OCI-LY3 (cell line): ENCODE data around the gene TRIM7.

Experiments used
- H2AFZ ChIP-seq: fragments of 200-600, 300-600 bp; shearing (Covaris generic); 2 replicates; pipeline ENCODE4 v1.6.0; 2014; ENCODE audit warnings: antibody characterized with exemption, low read depth, low read length
- H3K27ac ChIP-seq: fragments of 200-600, 300-600 bp; sonication (generic); 2 replicates; pipeline ENCODE4 v1.5.1; 2014; ENCODE audit warnings: mild to moderate bottlenecking, low read length, moderate library complexity, mixed read lengths
- H3K27me3 ChIP-seq: fragments of 200-600, 300-600 bp; sonication (generic); 2 replicates; pipeline ENCODE4 v1.6.1; 2014; ENCODE audit warnings: low read depth, low read length, mixed read lengths
- H3K36me3 ChIP-seq: fragments of 200-600, 300-600 bp; sonication (generic); replicated peaks from 2 replicates; pipeline ENCODE3; 2014; ENCODE audit warnings: low read depth, low read length, mixed read lengths
- H3K4me1 ChIP-seq: fragments of 300-600, 200-600 bp; sonication (generic); 2 replicates; pipeline ENCODE4 v1.6.1; 2014; ENCODE audit warnings: low read length, mixed read lengths
- H3K4me2 ChIP-seq: fragments of 200-600, 300-600 bp; sonication (generic); 2 replicates; pipeline ENCODE4 v1.6.1; 2014; ENCODE audit warnings: low read length, mixed read lengths
- H3K4me3 ChIP-seq: fragments of 300-600, 200-600 bp; sonication (generic); 2 replicates; pipeline ENCODE4 v1.5.1; 2014; ENCODE audit warnings: antibody characterized with exemption, mild to moderate bottlenecking, low read length, moderate library complexity
- H3K79me2 ChIP-seq: fragments of 300-600, 200-600 bp; shearing (Covaris generic); 2 replicates; pipeline ENCODE4 v1.6.1; 2014; ENCODE audit warnings: mild to moderate bottlenecking, low read length, mixed read lengths
- H3K9ac ChIP-seq: fragments of 300-600, 200-600 bp; shearing (Covaris generic); 2 replicates; pipeline ENCODE4 v1.6.0; 2014; ENCODE audit warnings: mild to moderate bottlenecking, low read length, moderate library complexity
- H3K9me3 ChIP-seq: fragments of 200-600, 300-600 bp; shearing (Covaris generic); 2 replicates; pipeline ENCODE4 v1.6.1; 2014; ENCODE audit warnings: low read length, mixed read lengths; ENCODE audit not compliant: insufficient read depth
- H4K20me1 ChIP-seq: fragments of 200-600, 300-600 bp; sonication (generic); 2 replicates; pipeline ENCODE4 v1.6.1; 2016; ENCODE audit warnings: low read length, mixed read lengths; ENCODE audit not compliant: insufficient read depth
- CTCF ChIP-seq: fragments of 200-600, 300-600 bp; sonication (generic); IDR thresholded peaks from 2 replicates; pipeline ENCODE4 v1.5.1; 2014; ENCODE audit warnings: antibody characterized with exemption, low read length, low read depth
- EZH2phosphoT487 ChIP-seq: fragments of 200-600 bp; shearing (Covaris generic); IDR thresholded peaks from 2 replicates; pipeline ENCODE4 v1.6.1; 2018; ENCODE audit warnings: antibody characterized with exemption, mixed run types, low read depth

TRIM7 gene

DNA sequence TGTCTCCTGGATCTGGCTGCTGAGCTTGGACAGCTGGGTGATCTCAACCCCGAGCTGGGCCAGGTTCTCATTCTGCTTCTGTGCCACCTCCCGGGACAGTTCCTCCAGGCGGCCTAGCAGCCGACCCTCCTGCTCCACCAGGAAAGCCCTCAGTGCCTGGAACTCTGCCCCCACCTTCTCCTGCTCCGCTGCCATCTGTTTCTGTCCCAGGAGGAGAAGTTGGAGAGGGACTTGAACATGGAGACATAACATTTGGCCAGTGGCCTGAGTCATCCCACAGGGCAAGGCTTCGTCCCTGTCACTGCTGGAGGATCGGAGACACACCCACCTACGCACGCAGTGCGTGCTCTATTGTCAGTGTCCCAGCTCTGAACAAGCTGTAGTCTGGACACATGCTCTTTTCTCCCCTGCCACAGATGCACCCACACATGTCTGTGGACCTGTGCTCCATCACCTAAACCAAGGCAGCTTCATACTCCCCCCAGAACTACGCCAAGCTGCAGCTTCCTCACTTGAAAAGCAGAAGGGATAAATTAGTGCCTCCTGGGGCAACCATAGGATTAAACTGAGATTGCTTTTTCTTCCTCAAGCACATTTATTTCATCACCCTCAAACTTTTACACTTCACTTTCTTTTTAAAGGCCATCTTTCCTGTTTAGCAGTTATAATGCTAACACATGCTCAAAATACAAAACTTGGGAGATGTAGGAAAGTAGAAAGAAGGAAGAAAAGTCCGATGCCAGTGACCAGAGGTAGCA, 4.9 kb downstream of the TRIM7 start:
- H3K27ac ChIP-seq = no peak overlapping the region
- no peak overlapping the region; the same call in 1 of the 2 replicates for H3K4me2 ChIP-seq
- H3K27me3 ChIP-seq = peaks cover 10% of the 10 kb centered on the region; the same call in 1 of the 2 replicates

GRCh38 chr5:181198905-181199519, 6.0 kb downstream of the TRIM7 start:
- 0 out of 2 replicates have a peak overlapping the region, but pooled peaks have one; percentile 7 for H2AFZ ChIP-seq
- peak overlapping the region; percentile 16 for H3K4me2 ChIP-seq
- peaks cover 13% of the 10 kb centered on the region for H3K4me1 ChIP-seq
- H3K36me3 ChIP-seq = no peaks in the 10 kb centered on the region
- peaks cover 10% of the 10 kb centered on the region; the same call in 1 of the 2 replicates for H3K27me3 ChIP-seq
- no peaks in the 10 kb centered on the region for H3K9me3 ChIP-seq
- no peaks in the 10 kb centered on the region for H4K20me1 ChIP-seq
- no peaks in the 10 kb centered on the region for H3K79me2 ChIP-seq
- H3K27ac ChIP-seq = no peak overlapping the region
- H3K9ac ChIP-seq = no peak overlapping the region
- TF ChIP-seq CTCF = no peak
- no peak for TF ChIP-seq EZH2phosphoT487
- no peak overlapping the region for H3K4me3 ChIP-seq

More for the DNA sequence above, 4.9 kb downstream of the TRIM7 start:
- no peaks in the 10 kb centered on the region for H3K9me3 ChIP-seq
- no peaks in the 10 kb centered on the region for H3K79me2 ChIP-seq
- no peak overlapping the region for H3K4me3 ChIP-seq
- no peaks in the 10 kb centered on the region for H3K36me3 ChIP-seq
- TF ChIP-seq CTCF (no peak), EZH2phosphoT487 (no peak)
- H3K4me1 ChIP-seq = peaks cover 18% of the 10 kb centered on the region
- H2AFZ ChIP-seq = no peak overlapping the region
- H3K9ac ChIP-seq = no peak overlapping the region
- no peaks in the 10 kb centered on the region for H4K20me1 ChIP-seq

GRCh38 chr5:181198106-181198685, 6.8 kb downstream of the TRIM7 start:
- peaks cover 13% of the 10 kb centered on the region for H3K4me1 ChIP-seq
- no peaks in the 10 kb centered on the region for H3K36me3 ChIP-seq
- H4K20me1 ChIP-seq = no peaks in the 10 kb centered on the region
- H3K27me3 ChIP-seq = peaks cover 10% of the 10 kb centered on the region; the same call in 1 of the 2 replicates
- no peak overlapping the region for H3K4me3 ChIP-seq
- H3K27ac ChIP-seq = no peak overlapping the region
- peaks cover 2% of the 10 kb centered on the region; the same call in 1 of the 2 replicates for H3K79me2 ChIP-seq
- H3K9me3 ChIP-seq = no peaks in the 10 kb centered on the region
- no peak overlapping the region for H3K9ac ChIP-seq
- no peak overlapping the region for H3K4me2 ChIP-seq
- no peak overlapping the region for H2AFZ ChIP-seq
- TF ChIP-seq CTCF (no peak), EZH2phosphoT487 (no peak)

- Histone ChIP-seq H3K27ac (no peak overlapping the region), H3K36me3 (no peaks in the 10 kb centered on the region), H3K4me1 (peaks cover 20% of the 10 kb centered on the region), H3K27me3 (peaks cover 10% of the 10 kb centered on the region; the same call in 1 of the 2 replicates), H3K4me3 (no peak overlapping the region), H3K9me3 (no peaks in the 10 kb centered on the region), H3K79me2 (peaks cover 9% of the 10 kb centered on the region), H3K4me2 (no peak overlapping the region), H4K20me1 (no peaks in the 10 kb centered on the region), H3K9ac (no peak overlapping the region), H2AFZ (no peak overlapping the region)
- TF ChIP-seq CTCF = no peak
- no peak for TF ChIP-seq EZH2phosphoT487
Observed at GRCh38 chr5:181197326-181197951, 7.6 kb downstream of the TRIM7 start.
